Brain pericyte (primary cell): ENCODE data around the gene HK3.

Experiments
- DNase-seq: peaks from one replicate; pipeline ENCODE4 v3.0.0-alpha.2; 2012; ENCODE audit warnings: low read depth, low spot score

The HK3 gene

GRCh38 chr5:176870110-176870591 lies 29.0 kb downstream of the HK3 start:
- no peak for DNase-seq

DNA sequence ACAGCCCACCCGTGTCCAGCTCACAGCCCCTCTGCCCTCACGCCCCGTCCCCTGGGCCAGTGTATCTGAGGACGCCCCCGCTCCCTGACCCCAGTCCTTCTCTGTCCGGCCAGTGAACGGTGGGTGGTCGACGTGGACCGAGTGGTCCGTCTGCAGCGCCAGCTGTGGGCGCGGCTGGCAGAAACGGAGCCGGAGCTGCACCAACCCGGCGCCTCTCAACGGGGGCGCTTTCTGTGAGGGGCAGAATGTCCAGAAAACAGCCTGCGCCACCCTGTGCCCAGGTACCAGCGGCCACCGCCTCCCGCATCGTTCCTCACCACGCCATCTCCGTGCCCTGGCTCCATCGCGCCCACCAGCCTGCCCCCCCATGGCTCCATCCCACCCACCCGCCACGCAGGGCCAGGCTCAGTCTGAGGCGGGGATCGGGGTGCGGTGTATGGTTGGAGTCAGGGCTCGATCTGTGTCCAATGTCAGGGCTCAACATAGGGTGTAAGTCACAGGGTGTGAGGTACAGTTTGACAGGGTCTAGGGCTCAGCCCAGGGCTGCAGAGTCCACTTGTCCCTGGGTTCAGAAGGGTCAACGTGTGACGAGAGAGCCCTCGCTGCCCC lies 29.5 kb downstream of the HK3 start:
- DNase-seq = no peak

DNA sequence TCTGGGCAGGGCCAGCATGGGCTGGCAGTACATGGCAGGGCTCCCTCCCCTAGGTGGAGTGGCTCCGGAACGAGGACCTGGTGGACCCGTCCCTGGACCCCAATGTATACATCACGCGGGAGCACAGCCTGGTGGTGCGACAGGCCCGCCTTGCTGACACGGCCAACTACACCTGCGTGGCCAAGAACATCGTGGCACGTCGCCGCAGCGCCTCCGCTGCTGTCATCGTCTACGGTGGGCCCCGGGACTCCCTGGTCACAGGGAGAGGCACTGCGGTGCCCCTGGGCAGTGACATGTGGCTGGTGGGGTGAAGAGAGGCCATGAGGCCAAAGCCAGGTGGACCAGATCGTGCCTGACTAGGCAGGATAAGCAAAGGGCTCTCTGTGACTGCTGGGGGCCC lies 30.4 kb downstream of the HK3 start:
- DNase-seq = no peak

- no peak for DNase-seq
Observed at GRCh38 chr5:176868126-176868525, 31.0 kb downstream of the HK3 start.

- no peak for DNase-seq
Observed at GRCh38 chr5:176866707-176867310, 32.3 kb downstream of the HK3 start.

DNA sequence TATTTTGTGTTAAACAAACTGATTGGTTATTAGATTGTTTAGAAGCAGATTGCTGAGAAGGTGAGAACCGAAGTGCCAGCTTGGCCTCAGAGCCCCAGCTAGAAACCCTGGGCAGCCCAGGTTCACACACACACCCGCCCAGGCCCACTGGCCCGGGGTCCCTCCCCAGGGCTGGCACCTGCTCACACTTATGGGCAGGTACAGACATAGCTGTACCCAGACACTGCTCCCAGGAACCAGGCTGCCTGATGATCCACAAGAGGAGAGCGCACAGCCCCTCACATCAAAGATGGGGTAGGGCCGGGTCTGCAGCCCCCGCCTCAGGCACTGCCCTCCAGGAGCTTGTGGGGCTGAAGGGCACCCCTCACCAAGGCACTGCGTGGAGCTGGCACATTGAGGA lies 33.2 kb downstream of the HK3 start:
- no peak for DNase-seq

DNA sequence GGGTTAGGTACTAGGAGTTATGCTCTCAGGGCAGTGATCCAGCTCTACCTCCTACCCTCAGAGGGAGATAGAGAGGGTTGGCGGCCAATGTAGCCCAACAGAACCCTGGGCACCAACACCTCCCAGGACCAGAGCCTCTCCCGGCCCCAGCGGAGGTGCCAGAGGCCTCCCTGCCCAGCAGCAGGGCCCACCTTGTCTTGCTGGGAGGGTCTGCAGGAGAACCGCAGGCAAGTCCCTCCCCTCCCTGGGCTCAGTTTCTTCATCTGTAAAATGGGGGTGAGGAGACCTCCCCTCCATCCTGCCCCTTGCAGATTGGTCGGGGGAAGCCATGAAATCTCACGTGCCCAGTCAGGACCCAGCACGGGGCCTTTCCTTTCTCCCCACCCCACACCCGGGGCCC lies 34.4 kb downstream of the HK3 start:
- no peak for DNase-seq

DNA sequence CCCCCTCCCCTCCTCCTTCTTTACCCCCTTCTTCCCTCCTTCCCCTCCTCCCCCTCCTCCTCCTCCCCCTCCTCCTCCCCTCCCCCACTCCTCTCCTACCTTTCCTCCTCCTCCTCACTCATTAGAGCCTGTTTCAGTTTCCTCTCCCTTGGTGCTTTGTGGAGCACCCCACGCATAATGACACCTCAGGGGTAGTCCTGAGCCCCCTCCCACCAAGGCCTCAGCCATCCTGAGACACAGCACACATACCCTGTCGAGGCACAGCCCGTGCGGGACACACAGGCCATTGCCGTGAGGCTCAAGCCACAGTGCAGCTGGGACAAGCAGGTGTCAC lies 35.4 kb downstream of the HK3 start:
- DNase-seq = no peak

- no peak for DNase-seq
Observed at GRCh38 chr5:176863041-176863764, 35.9 kb downstream of the HK3 start.

GRCh38 chr5:176862330-176862995 lies 36.7 kb downstream of the HK3 start:
- no peak for DNase-seq

- no peak for DNase-seq
Observed at GRCh38 chr5:176861276-176861675, 37.9 kb downstream of the HK3 start.

DNA sequence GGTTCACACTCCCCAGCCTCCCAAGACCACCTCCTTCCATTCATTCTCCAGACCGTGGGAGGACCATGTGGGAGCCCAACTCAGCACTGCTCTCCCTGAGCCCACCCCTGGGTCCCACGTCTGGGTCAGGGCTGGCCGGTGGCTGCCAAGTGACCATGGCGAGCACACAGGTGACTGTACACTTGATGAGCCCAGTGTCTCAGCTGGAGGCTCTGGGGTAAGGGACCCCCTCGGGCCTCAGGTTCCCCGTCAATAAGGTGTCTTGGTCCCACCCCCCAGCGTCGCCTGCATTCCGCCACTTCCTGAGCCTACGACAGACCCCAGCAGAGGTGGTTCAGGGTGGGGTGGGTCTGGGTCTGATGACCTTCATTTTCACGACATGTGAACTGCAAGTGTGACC lies 38.8 kb downstream of the HK3 start:
- DNase-seq = no peak

GRCh38 chr5:176859916-176860315 lies 39.2 kb downstream of the HK3 start:
- DNase-seq = no peak

- DNase-seq = no peak
Observed at GRCh38 chr5:176857894-176858273, 41.3 kb downstream of the HK3 start.

GRCh38 chr5:176857216-176857893 lies 41.8 kb downstream of the HK3 start:
- no peak for DNase-seq

DNA sequence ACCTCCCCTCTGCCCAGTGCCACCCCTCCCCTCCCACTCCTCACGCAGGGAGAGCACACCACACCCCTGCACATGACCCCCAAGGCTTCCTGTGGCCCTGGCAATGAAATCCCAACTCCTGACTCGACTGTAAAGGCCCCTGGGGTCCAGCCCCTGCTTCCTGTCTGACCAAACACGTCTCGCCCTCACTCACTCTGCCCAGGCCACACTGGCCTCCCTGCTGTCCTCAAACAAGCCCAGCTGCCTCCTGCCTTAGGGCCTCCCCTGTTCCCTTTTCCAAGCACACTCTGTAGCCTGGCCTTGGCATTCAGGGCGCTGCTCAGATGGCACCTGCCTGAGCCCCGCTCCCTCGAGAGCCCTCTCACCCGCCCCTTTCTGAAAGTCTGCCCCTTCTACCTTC lies 42.4 kb downstream of the HK3 start:
- DNase-seq = no peak

GRCh38 chr5:176855598-176855997 lies 43.5 kb downstream of the HK3 start:
- no peak for DNase-seq

DNA sequence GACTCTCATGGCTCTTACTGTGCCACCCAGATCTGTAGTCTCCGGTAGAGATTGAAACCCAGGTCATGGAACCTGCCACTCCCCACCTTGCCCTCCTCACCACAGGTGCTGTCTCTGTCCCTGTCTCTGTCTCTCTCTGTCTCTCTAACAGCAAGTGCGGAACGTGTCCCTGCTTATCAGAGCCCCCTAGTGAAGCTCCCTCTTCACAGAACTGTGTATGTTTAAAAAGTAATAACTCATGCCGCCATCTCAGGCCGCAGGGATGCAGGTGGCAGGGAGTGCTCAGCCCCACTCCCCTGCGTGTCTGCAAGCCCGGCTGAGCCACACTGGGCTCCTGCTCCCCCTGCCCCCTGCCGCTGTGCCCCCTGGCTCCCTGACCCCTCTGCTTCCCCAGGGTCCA lies 45.0 kb downstream of the HK3 start:
- no peak for DNase-seq

DNA sequence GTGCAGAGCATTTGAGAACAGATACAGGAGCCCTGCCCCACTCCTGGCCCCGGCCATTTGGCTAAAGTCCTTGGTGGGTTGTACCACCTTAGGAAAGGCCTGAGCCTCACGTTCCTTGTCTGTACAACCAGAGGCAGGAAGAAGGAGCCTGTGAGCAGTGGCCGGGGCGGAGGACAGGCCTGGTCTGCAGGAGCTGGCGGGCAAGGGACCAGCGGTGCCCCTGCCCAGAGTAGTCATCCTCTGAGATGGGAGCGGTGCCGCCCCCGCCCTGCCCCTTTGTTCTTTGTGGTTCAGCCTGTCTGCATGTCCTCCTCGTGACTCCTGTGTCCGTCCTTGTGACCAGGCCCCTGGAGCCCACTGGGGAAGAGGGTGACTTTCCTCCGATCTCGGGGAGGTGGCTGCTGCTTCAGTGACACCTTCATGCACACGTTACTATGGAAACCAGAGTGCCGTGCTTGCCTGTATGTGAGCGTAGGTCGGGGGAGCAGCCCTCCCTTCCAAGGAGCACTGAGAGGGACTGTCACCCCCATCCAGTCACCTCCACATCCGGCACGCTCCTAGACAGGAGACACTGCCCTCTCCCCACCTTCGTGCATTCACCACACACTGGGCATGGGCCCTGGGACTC lies 45.9 kb downstream of the HK3 start:
- no peak for DNase-seq

DNA sequence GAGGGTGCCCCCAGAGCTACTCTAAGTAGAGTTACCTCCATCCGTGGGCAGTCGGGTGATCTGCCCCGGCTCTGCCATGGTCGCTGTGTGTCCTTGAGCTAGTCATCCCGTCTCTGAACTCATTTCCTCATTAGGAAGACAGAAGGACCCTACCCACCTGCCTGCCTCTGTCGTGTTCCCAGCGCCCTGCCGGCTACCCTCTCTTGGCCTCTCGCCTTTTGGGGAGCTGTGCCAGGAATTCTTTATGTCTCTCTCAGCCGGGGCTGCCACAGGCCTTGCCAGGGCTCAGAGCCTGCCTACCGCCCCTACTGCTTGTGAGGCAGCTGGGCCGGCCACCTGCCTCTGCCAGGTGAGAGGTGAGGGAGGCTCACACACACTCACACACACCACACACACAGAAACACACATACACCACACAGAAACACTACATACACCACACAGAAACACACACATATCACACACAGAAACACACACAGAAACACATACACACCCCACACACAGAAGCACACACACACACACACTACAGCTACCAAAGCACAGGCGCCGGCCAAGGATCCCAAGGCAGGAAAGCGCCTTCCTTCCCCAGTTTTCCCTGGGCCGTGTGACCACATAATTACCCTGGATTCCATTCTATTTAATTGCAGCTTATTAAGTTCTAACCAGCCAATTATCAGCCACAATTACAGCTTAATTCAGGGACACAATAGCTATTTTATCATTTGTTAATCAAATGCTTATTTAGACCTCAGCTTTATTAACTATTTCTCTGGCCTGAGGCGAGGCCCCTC lies 47.1 kb downstream of the HK3 start:
- no peak for DNase-seq

DNA sequence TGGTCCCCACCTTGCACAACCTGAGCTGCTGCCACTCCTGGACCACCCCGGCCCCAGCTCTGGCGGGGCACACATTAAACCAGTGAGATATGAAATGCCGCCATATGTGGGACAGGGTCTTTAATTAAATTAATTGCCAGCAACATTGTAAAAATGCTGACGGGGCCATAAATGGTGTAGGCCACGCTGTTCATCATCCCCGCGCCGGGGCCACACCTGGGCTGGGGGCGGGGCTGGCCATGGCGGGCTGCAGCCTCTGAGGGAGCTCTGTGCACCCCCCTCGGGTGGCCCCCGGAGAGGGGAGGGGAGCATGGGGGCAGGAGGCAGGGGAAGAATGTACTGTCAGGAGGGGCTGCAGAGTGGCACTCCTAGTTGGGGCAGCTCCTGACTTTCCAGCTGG lies 47.8 kb downstream of the HK3 start:
- no peak for DNase-seq
